HepG2 (cell line): ENCODE measurements around the gene ELAC2. TPM values are rescaled to one million over a fixed set of nuclear protein-coding genes. Genes with fewer than 3 reads are reported as not detected.

Experiments
- ATAC-seq: fragments of 200-7000 bp; cut with Tn5 transposase; 3 replicates; pipeline ENCODE4 v1.9.1; 2020; ENCODE audit warnings: mild to moderate bottlenecking, moderate library complexity
- BruUV-seq: library from RNA; stranded (reverse); fragments of 400-500 nt; replicated peaks from 2 replicates; lab custom pipeline; 2021; lab: Mats Ljungman, UMichigan
- CTCF ChIA-PET: fragments of 300-600 bp; formaldehyde crosslinking; extraction: SDS; loops from one replicate; lab custom pipeline; 2021; ENCODE audit warnings: low total read pairs, inconsistent platforms, low intra/inter-chr PET ratio; lab: Yijun Ruan, JAX
- POLR2A ChIA-PET: fragments of 350-600 bp; sonication (Branson Sonifier 250); formaldehyde crosslinking; loops from one replicate; lab custom pipeline; 2020; ENCODE audit warnings: antibody characterized with exemption, inconsistent platforms; lab: Yijun Ruan, JAX
- DNase-seq: peaks from one replicate; pipeline ENCODE4 v3.0.0-alpha.2; 2015; ENCODE audit warnings: low spot score
- FAIRE-seq: peaks from 3 replicates; lab custom pipeline; 2011; peaks lifted over from hg19 to GRCh38; lab: Jason Lieb, UNC
- H2AFZ ChIP-seq: one replicate; pipeline ENCODE4 v1.6.1; 2011; ENCODE audit warnings: low read length, inconsistent platforms
- H3K27ac ChIP-seq: fragments of 300-600 bp; 3 replicates; pipeline ENCODE4 v1.8.0; 2011; ENCODE audit warnings: mixed run types, mild to moderate bottlenecking, mixed read lengths, low read length, inconsistent platforms; ENCODE audit not compliant: insufficient read depth; ENCODE audit errors: extremely low read length
- H3K27me3 ChIP-seq, 2 experiments: fragments of 200-600 bp in 1 of 2; 2 replicates in 1 of 2; 3 replicates in 1 of 2; pipeline versions ENCODE4 v1.6.0 to v1.8.0; 2011; ENCODE audit warnings: low read length in 2 of 2, mild to moderate bottlenecking in 2 of 2, moderate library complexity in 2 of 2, inconsistent platforms in 1 of 2; ENCODE audit not compliant: insufficient read depth in 2 of 2, control insufficient read depth in 1 of 2
- H3K36me3 ChIP-seq, 2 experiments: fragments of 200-600 bp in 1 of 2; replicated peaks in 1 of 2; 2 replicates in 1 of 2; 3 replicates in 1 of 2; pipeline versions ENCODE4 v1.5.1 to v1.8.0; 2011; ENCODE audit warnings: low read length in 2 of 2, inconsistent platforms in 1 of 2; ENCODE audit not compliant: insufficient read depth in 2 of 2, control insufficient read depth in 1 of 2
- H3K4me1 ChIP-seq: 2 replicates; pipeline ENCODE4 v1.5.1; 2012; ENCODE audit warnings: low read length, inconsistent platforms; ENCODE audit not compliant: insufficient read depth
- H3K4me2 ChIP-seq: 2 replicates; pipeline ENCODE4 v1.6.0; 2011; ENCODE audit warnings: low read depth, low read length, inconsistent platforms
- H3K4me3 ChIP-seq, 3 experiments: fragments of 200-600 bp in 1 of 3; sonication (generic), shearing (Covaris generic) in 1 of 3; replicated peaks in 1 of 3; 2 replicates each; pipeline ENCODE4 v1.5.1; 2011 to 2016; ENCODE audit warnings: low read length in 3 of 3, inconsistent platforms in 2 of 3, low read depth in 2 of 3, mild to moderate bottlenecking in 2 of 3, control low read depth in 1 of 3, mixed read lengths in 1 of 3; ENCODE audit not compliant: insufficient read depth in 1 of 3
- H3K79me2 ChIP-seq: one replicate; pipeline ENCODE4 v1.6.1; 2011; ENCODE audit warnings: low read length, inconsistent platforms; ENCODE audit not compliant: insufficient read depth
- H3K9ac ChIP-seq: 2 replicates; pipeline ENCODE4 v1.6.0; 2011; ENCODE audit warnings: mild to moderate bottlenecking, low read depth, low read length, inconsistent platforms; ENCODE audit not compliant: insufficient read depth
- H3K9me3 ChIP-seq: 2 replicates; pipeline ENCODE4 v1.5.1; 2012; ENCODE audit warnings: mild to moderate bottlenecking, low read length
- H4K20me1 ChIP-seq: 2 replicates; pipeline ENCODE4 v1.6.0; 2011; ENCODE audit warnings: inconsistent platforms, mild to moderate bottlenecking, low read length, moderate library complexity; ENCODE audit not compliant: insufficient read depth
- CBFB ChIP-seq: sonication (generic); formaldehyde crosslinking; IDR thresholded peaks from 2 replicates; pipeline ENCODE4 v1.4.0; 2020; ENCODE audit warnings: missing genetic modification reagents
- KLF16 ChIP-seq, 2 experiments: sonication (generic) in 1 of 2; formaldehyde crosslinking in 1 of 2; IDR thresholded peaks; 2 replicates each; pipeline versions ENCODE4 v1.6.1 to v1.8.0; 2016 to 2023; ENCODE audit warnings: missing genetic modification reagents in 2 of 2, missing compliant biosample characterization in 1 of 2
- MXD4 ChIP-seq: IDR thresholded peaks from 2 replicates; pipeline ENCODE4 v1.6.1; 2016; ENCODE audit warnings: mild to moderate bottlenecking, missing biosample characterization, missing genetic modification reagents
- NCOA5 ChIP-seq: sonication (generic); formaldehyde crosslinking; IDR thresholded peaks from 2 replicates; pipeline ENCODE4 v1.4.0; 2020; ENCODE audit warnings: missing genetic modification reagents
- PHF8 ChIP-seq: sonication (generic); formaldehyde crosslinking; IDR thresholded peaks from 2 replicates; pipeline ENCODE4 v1.5.0; 2020; ENCODE audit warnings: missing genetic modification reagents
- SNRNP70 ChIP-seq: fragments of 200-400 bp; formaldehyde crosslinking; IDR thresholded peaks from 2 replicates; pipeline ENCODE4 v1.6.1; 2017; ENCODE audit warnings: mild to moderate bottlenecking, low read depth, low read length, moderate library complexity
- SP4 ChIP-seq: sonication (generic); formaldehyde crosslinking; IDR thresholded peaks from 2 replicates; pipeline ENCODE4 v1.8.1; 2023; ENCODE audit warnings: mild to moderate bottlenecking, missing genetic modification reagents
- TFDP2 ChIP-seq: sonication (generic); formaldehyde crosslinking; IDR thresholded peaks from 2 replicates; pipeline ENCODE4 v1.4.0; 2020; ENCODE audit warnings: missing genetic modification reagents
- UBTF ChIP-seq: sonication (generic); formaldehyde crosslinking; IDR thresholded peaks from 2 replicates; pipeline ENCODE4 v1.4.0; 2020; ENCODE audit warnings: mild to moderate bottlenecking, missing genetic modification reagents
- ZBTB20 ChIP-seq: sonication (generic); formaldehyde crosslinking; IDR thresholded peaks from 2 replicates; pipeline ENCODE4 v1.8.1; 2023; ENCODE audit warnings: missing genetic modification reagents, low read depth, mild to moderate bottlenecking, borderline replicate concordance
- ZC3H4 ChIP-seq: sonication (generic); formaldehyde crosslinking; IDR thresholded peaks from 2 replicates; pipeline ENCODE4 v1.4.0; 2020; ENCODE audit warnings: missing genetic modification reagents, borderline replicate concordance
- ZNF235 ChIP-seq: sonication (generic); formaldehyde crosslinking; IDR thresholded peaks from 2 replicates; pipeline ENCODE4 v1.8.1; 2023; ENCODE audit warnings: mild to moderate bottlenecking, missing genetic modification reagents, borderline replicate concordance
- ZNF256 ChIP-seq: sonication (generic); formaldehyde crosslinking; conservative IDR thresholded peaks from 2 replicates; pipeline ENCODE4 v1.4.0; 2020; ENCODE audit warnings: missing genetic modification reagents
- ZNF329 ChIP-seq: sonication (generic); formaldehyde crosslinking; IDR thresholded peaks from 2 replicates; pipeline ENCODE4 v1.9.0; 2021; ENCODE audit warnings: low read depth, mild to moderate bottlenecking, missing genetic modification reagents
- ZNF589 ChIP-seq: sonication (generic); formaldehyde crosslinking; conservative IDR thresholded peaks from 2 replicates; pipeline ENCODE4 v1.8.0; 2022; ENCODE audit warnings: mild to moderate bottlenecking, moderate library complexity, missing genetic modification reagents
- WGBS: methylation state at CpG from one replicate; pipeline ENCODE4 v1.1.6; 2017; ENCODE audit warnings: low lambda C conversion rate; 5-methylcytosine and 5-hydroxymethylcytosine counted together
- in situ Hi-C: cut with HindIII; loops from 2 replicates; pipeline ENCODE4 v1.10.0; 2017; ENCODE audit warnings: low pct_unique_long_range_greater_than_20kb; ENCODE audit not compliant: extremely low pct_ligation_motif_present
- intact Hi-C: fragments of 100-400 bp; cut with micrococcal nuclease; formaldehyde crosslinking; loops from one replicate; pipeline ENCODE4 v1.10.0; 2022; ENCODE audit not compliant: unreplicated experiment
- polyA plus RNA-seq, 8 experiments: library from polyadenylated mRNA; depleted of rRNA in 3 of 8; stranded (reverse) in 7 of 8; unstranded in 1 of 8; fragments of >200 nt; fragmentation: Illumina TruSeq in 4 of 8; extraction: Trizol in 4 of 8; gene quantifications; 2 replicates each; pipeline versions ENCODE4 v1.2.1 to v1.2.3, GENCODE V29; 2011 to 2016; ENCODE audit warnings: low read depth in 4 of 8, missing spikeins in 1 of 8, mixed read lengths in 1 of 8; ENCODE audit not compliant: insufficient read depth in 1 of 8
- total RNA-seq, 5 experiments: library from RNA; depleted of rRNA; stranded (reverse); fragments of >200 nt; fragmentation: Illumina TruSeq; extraction: Trizol; gene quantifications; 2 replicates each; pipeline ENCODE4 v1.2.3, GENCODE V29; 2016; ENCODE audit warnings: low read depth in 1 of 5

The ELAC2 gene
- total and polyA plus RNA-seq, 2 of the 13 experiments (the other 11 are each of a cell fraction or from before 2014, with no cell fraction given): 35.6 to 50.4 TPM

GRCh38 chr17:13017655-13018459 lies at the start of gene ELAC2 (continued):
- peak; percentile 76 for TF ChIP-seq PHF8
- TF ChIP-seq ZNF235 (CRISPR knock-in tag): peak; percentile 26
- TF ChIP-seq MXD4 (CRISPR knock-in tag): peak; percentile 90

- in situ Hi-C loops: no loop called here
- Histone ChIP-seq H3K27me3 (0 out of 5 replicates have a peak, but pooled peaks cover 0 to 3% of the 10 kb centered on the region in 2 experiments), H3K36me3 (no peaks in the 10 kb centered on the region), H4K20me1 (no peaks in the 10 kb centered on the region), H3K79me2 (no peaks in the 10 kb centered on the region), H3K4me2 (no peak overlapping the region), H3K4me1 (no peaks in the 10 kb centered on the region), H3K9me3 (no peaks in the 10 kb centered on the region), H3K4me3 (no peak overlapping the region), H2AFZ (no peak overlapping the region), H3K27ac (no peak overlapping the region), H3K9ac (no peak overlapping the region)
- no TSS peak for BruUV-seq
- 0% methylated on average over 1 of the region's 1 CpG for WGBS
- TF ChIP-seq NCOA5 (CRISPR knock-in tag) (no peak), UBTF (no peak), TFDP2 (CRISPR knock-in tag) (no peak), ZNF589 (CRISPR knock-in tag) (no peak), SP4 (CRISPR knock-in tag) (no peak), ZBTB20 (no peak), ZC3H4 (CRISPR knock-in tag) (no peak), ZNF329 (CRISPR knock-in tag) (no peak), CBFB (CRISPR knock-in tag) (no peak), KLF16 (CRISPR knock-in tag; IDR thresholded peaks at IDR 0.05) (no peak), ZNF256 (no peak), SNRNP70 (no peak)
- POLR2A ChIA-PET: no interaction called here
- ATAC-seq: no peak
- no peak for DNase-seq
- CTCF ChIA-PET: no interaction called here
- FAIRE-seq: no peak
- intact Hi-C loops: no loop called here
Measured at GRCh38 chr17:13065032-13065431, 47.2 kb upstream of the ELAC2 start.
